LNCAP (cell line): Measurements from ENCODE around the gene RIPOR3.

ENCODE experiments used
- TF ChIP-seq, protein P1 (sequence below): fragments of 450-650 bp; IDR thresholded peaks from 2 replicates; pipeline ENCODE4 v1.5.1; 2017; ENCODE audit warnings: mild to moderate bottlenecking

The RIPOR3 gene

DNA sequence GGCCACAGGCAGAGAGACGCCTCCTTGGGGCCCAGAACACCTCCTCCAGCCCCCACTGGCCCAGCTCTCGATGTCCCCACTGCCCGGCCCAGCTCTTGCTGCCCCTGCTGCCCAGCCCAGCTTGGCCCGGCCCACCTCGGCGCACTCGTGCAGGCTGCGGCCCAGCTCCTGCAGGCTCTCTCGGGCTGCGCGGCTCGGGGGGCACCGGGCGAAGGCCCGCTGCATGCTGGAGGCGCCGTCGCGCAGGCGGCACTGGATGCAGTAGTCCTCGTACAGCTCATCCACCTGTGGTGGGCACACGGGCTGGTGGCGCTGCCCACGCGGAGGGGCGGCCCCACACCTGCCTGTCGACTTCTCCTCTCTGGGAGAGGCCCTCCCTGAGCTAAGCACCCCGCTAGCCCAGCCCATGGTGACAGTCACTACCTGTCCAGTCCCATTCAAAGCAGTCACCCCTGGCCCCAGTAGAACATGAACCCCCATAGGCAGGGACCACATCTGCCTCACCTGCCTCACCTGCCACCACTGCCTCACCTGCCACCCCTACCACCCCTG, 81.8 kb downstream of the RIPOR3 start:
- TF ChIP-seq, protein P1, sequence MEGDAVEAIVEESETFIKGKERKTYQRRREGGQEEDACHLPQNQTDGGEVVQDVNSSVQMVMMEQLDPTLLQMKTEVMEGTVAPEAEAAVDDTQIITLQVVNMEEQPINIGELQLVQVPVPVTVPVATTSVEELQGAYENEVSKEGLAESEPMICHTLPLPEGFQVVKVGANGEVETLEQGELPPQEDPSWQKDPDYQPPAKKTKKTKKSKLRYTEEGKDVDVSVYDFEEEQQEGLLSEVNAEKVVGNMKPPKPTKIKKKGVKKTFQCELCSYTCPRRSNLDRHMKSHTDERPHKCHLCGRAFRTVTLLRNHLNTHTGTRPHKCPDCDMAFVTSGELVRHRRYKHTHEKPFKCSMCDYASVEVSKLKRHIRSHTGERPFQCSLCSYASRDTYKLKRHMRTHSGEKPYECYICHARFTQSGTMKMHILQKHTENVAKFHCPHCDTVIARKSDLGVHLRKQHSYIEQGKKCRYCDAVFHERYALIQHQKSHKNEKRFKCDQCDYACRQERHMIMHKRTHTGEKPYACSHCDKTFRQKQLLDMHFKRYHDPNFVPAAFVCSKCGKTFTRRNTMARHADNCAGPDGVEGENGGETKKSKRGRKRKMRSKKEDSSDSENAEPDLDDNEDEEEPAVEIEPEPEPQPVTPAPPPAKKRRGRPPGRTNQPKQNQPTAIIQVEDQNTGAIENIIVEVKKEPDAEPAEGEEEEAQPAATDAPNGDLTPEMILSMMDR, result no peak

DNA sequence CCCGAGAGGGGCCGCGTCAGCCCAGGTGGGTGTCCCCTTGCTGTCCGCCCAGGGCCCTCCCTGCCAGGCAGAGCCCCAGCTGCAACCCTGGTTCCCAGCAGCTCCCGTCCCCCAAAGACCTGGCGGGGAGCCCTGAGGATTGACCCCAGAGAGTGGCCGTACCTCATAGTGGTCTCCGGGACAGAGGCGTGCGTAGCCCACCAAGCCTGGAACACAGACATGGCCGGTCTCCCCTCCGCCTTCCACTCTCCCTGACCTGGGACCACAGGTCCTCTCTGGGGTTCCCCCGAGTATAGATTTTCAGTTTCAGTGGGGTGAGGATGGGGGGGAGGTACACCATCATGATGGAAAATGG, 82.6 kb downstream of the RIPOR3 start:
- TF ChIP-seq, protein P1, result no peak

DNA sequence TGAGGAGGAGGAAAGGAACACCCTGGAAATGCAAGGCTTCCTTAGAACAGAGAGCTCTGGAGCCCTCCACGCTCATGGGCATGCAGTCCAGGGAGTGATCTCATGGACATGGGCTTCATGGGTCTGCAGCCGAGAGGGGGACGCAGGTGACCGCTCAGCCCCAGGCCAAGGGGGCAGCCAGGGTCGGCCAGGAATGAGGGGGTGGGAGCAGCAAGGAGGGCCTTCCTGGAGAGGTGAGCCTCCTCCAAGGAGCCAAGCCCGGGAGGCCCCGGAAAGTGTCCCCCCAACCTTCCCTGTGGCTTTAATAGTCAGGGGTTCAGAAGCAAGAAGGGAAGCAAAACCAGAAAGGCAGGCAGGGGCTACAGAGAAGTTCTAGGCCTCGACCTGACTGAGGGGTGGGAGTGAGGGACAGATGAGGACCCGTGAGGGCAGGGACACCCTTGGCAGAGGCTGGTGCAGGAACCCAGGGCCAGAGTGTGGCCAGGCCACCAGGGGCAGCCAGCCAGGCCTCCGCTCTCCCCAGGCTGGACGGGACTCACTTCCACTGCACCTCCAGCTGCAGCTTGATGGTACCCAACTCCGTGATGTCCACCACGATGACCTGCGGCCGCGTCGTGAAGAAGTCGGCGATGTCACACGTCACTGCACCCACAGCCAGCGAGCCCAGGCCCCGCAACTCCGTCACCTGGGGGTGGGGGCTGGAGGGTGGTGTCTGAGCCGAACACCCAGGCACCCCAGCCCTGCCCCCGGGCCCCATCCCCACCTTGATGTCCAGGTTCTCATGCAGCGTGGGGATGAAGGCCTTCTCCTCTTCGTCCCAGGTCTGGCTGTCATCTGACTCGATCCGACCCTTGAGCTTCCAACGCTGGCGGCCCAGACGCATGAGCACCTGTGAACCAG, 83.2 kb downstream of the RIPOR3 start:
- TF ChIP-seq, protein P1, result no peak

- TF ChIP-seq, protein P1, result no peak
Measured at GRCh38 chr20:50607436-50607835, 83.9 kb downstream of the RIPOR3 start.

- TF ChIP-seq, protein P1, result no peak
Measured at GRCh38 chr20:50605136-50605535, 86.2 kb downstream of the RIPOR3 start.

- TF ChIP-seq, protein P1, result no peak
Measured at GRCh38 chr20:50604451-50604850, 86.9 kb downstream of the RIPOR3 start.

GRCh38 chr20:50602432-50603088, 88.8 kb downstream of the RIPOR3 start:
- TF ChIP-seq, protein P1, result no peak
